Motor neuron (in vitro differentiated cells): ENCODE data around the gene NEUROD4. TPM values are rescaled to one million over a fixed set of nuclear protein-coding genes. Genes with fewer than 3 reads are reported as not detected.

Source experiments
- ATAC-seq, 8 experiments: fragments of 200-7000 bp; cut with Tn5 transposase; replicated peaks in 6 of 8; 2 replicates each; pipeline ENCODE4 v1.8.0; 2021; ENCODE audit warnings: mild to moderate bottlenecking in 8 of 8, moderate library complexity in 8 of 8
- H3K27ac ChIP-seq, 2 donors: fragments of 250-450 bp; sonication (Bioruptor Pico); 2 replicates each; pipeline ENCODE4 v1.9.0; 2021; ENCODE audit warnings: antibody characterized with exemption in 2 of 2, mild to moderate bottlenecking in 2 of 2, moderate library complexity in 1 of 2
- H3K4me1 ChIP-seq, 2 donors: fragments of 250-450 bp; sonication (Bioruptor Pico); replicated peaks in 1 of 2; 2 replicates each; pipeline ENCODE4 v1.6.1; 2021; ENCODE audit warnings: antibody characterized with exemption in 2 of 2, mild to moderate bottlenecking in 2 of 2, moderate library complexity in 1 of 2
- H3K4me3 ChIP-seq, 5 donors: fragments of 250-450 bp; sonication (Bioruptor Pico); 2 replicates each; pipeline ENCODE4 v1.9.0; 2021; ENCODE audit warnings: antibody characterized with exemption in 5 of 5, mild to moderate bottlenecking in 5 of 5, moderate library complexity in 4 of 5
- WGBS, 10 experiments: fragments of 450-650 bp; shearing (Covaris generic); methylation state at CpG; one replicate each; pipeline ENCODE4 v1.0.0; 2022; 5-methylcytosine and 5-hydroxymethylcytosine counted together
- in situ Hi-C, 9 experiments: fragments of 400-800 bp; cut with MboI; loops; one replicate each; pipeline ENCODE4 v1.15.0; 2021; ENCODE audit warnings: low sequenced_read_pairs in 9 of 9, low pct_unique_long_range_greater_than_20kb in 2 of 9; ENCODE audit not compliant: unreplicated experiment in 9 of 9
- total RNA-seq, 8 experiments: library from RNA; unstranded; fragments of 300-600 nt; gene quantifications; 2 replicates each; pipeline versions ENCODE4 v1.2.3 to v1.2.4, GENCODE V29; 2022

Gene NEUROD4
- total RNA-seq, 8 experiments from 2014 or later = 0.10 to 101 (median 6.9) TPM; not detected in 1

- 0 to 94% (median 85%) methylated on average over 1 to 2 of the region's 2 CpGs; no CpG with 5 or more reads in 2 of the 10 experiments for WGBS, 10 experiments
- in situ Hi-C loops = loop anchor here in 2 of 9 experiments (5.0 to 10.0 kb wide), 2 partner anchors 62 to 70 kb away; no protein-coding TSS in a partner anchor
Observed at GRCh38 chr12:55002355-55002754, 17.4 kb upstream of the NEUROD4 start.

DNA sequence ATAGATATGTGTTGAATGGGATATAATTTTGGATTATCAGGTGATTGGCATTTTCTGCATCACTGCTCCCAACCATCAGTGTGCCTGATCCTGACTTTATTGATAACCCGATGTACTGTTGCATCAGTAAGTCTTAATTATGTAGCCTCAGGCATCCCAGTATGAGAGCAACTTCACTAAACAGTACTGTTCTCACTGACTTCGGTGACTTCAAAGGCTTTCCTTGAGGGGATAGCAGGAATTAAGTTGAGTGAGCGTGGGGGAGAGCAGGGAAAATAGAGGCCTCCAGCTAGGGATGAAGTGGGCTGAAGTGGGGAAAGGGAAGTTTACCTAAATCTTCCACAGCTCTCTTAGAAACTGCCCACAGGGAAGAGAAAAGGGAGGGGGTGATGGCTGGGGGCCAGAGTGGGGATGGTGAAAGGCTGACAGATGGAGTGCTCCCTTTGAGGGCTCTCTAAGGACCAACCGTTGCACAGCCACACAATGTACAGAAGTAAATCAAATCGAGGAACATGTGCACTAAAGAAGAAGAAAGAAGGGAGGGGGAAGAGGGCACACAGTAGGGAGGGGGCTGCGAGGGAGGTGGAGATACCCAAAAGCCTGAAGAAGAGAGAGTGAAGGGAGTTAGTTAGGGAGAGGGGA, 10.7 kb upstream of the NEUROD4 start:
- in situ Hi-C loops = loop anchor here in 1 of 9 experiments (10.0 kb wide), 1 partner anchor 56 kb away; no protein-coding TSS in a partner anchor
- WGBS, 10 experiments = 0 to 40% (median 10%) methylated on average over 1 to 3 of the region's 6 CpGs; no CpG with 5 or more reads in 2 of the 10 experiments

More at GRCh38 chr12:55002355-55002754, 17.4 kb upstream of the NEUROD4 start:
- Histone ChIP-seq H3K4me3 (no peak overlapping the region), H3K4me1 (peaks cover 12 to 19% of the 10 kb centered on the region in 2 donors), H3K27ac (no peak overlapping the region)
- ATAC-seq = no peak

DNA sequence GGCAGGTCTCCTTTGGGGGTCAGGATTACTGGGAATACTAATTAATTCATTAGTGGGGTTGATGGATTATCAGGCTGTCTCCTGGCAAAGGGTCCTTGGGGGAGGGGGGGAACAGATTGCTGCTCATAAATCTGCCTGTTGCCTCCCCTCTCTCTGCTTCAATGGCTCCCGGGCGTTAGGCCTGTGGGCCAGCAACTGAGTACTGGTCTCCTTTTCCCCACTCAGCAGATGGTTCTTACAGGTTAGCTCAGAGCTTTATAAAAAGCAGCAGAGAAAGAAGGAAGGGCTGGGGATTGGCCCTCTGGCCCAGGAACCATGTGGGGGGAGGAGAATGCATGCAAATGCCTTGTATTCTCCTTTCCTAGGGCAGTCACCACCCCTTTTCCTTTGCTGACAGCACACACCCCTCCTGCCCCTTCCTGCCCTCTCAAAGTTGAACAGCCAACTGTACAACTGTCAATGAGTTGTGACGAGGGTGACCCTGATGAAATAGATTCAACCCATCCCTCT, 2.3 kb upstream of the NEUROD4 start:
- Histone ChIP-seq H3K4me1 (peaks cover 17 to 26% of the 10 kb centered on the region in 2 donors), H3K4me3 (no peak overlapping the region), H3K27ac (peak overlapping the region; percentile 50 to 71)
- peak in 5 of 8 experiments; percentile 6 to 72 (median 63) for ATAC-seq
- 0 to 14% methylated on average over 2 to 3 of the region's 3 CpGs; no CpG with 5 or more reads in 8 of the 10 experiments for WGBS, 10 experiments
- in situ Hi-C loops = no loop called here

More for the DNA sequence above, 10.7 kb upstream of the NEUROD4 start:
- Histone ChIP-seq H3K27ac (peak overlapping the region in 1 of 2 donors; percentile 44), H3K4me3 (no peak overlapping the region), H3K4me1 (peaks cover 16 to 34% of the 10 kb centered on the region in 2 donors)
- peak in 5 of 8 experiments; percentile 77 to 98 (median 94) for ATAC-seq

GRCh38 chr12:55024575-55024974, 4.8 kb downstream of the NEUROD4 start:
- ATAC-seq = no peak
- H3K4me3 ChIP-seq = no peak overlapping the region
- peaks cover 2 to 58% of the 10 kb centered on the region in 2 donors for H3K4me1 ChIP-seq
- no peak overlapping the region for H3K27ac ChIP-seq
- 0 to 86% (median 27%) methylated on average over 1 to 2 of the region's 2 CpGs; no CpG with 5 or more reads in 3 of the 10 experiments for WGBS, 10 experiments
- in situ Hi-C loops = no loop called here

DNA sequence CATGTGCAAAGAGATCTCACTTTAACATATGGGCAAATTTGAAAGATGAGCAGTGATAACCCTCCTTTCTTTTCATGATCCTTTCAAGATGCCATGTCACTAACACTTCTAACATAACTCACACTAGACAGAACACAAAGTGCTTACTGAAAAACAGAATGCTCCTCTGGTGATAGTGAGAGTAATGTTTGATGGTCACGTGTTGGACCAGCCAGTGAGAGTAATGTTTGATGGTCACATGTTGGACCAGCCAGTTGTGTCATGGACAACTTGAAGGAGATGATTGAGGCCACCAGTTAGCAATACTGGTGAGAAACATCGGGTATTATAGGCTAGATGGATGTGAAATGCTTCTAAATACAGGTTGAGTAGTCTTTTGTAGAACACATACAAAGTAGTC, 5.7 kb downstream of the NEUROD4 start:
- no peak overlapping the region for H3K4me3 ChIP-seq
- H3K27ac ChIP-seq = no peak overlapping the region
- ATAC-seq = no peak
- peaks cover 2 to 64% of the 10 kb centered on the region in 2 donors for H3K4me1 ChIP-seq
- 0 to 100% (median 83%) methylated on average over 1 to 2 of the region's 2 CpGs; no CpG with 5 or more reads in 5 of the 10 experiments for WGBS, 10 experiments
- in situ Hi-C loops = no loop called here

- 0 to 85% (median 64%) methylated on average over 1 to 4 of the region's 6 CpGs; no CpG with 5 or more reads in 4 of the 10 experiments for WGBS, 10 experiments
- H3K27ac ChIP-seq = no peak overlapping the region
- in situ Hi-C loops = no loop called here
- peak in 4 of 8 experiments; percentile 25 to 64 (median 44) for ATAC-seq
- H3K4me3 ChIP-seq = no peak overlapping the region
- H3K4me1 ChIP-seq = peaks cover 27 to 37% of the 10 kb centered on the region in 2 donors
Observed at GRCh38 chr12:55034218-55034617, 14.4 kb downstream of the NEUROD4 start.

- in situ Hi-C loops = no loop called here
- peaks cover 37 to 38% of the 10 kb centered on the region in 2 donors for H3K4me1 ChIP-seq
- no peak overlapping the region for H3K4me3 ChIP-seq
- no peak overlapping the region for H3K27ac ChIP-seq
- ATAC-seq = no peak
- WGBS, 10 experiments = 26 to 100% (median 86%) methylated on average over 2 to 5 of the region's 5 CpGs
Observed at GRCh38 chr12:55036326-55037115, 16.7 kb downstream of the NEUROD4 start.

- Histone ChIP-seq H3K4me1 (peaks cover 37 to 38% of the 10 kb centered on the region in 2 donors), H3K27ac (peak overlapping the region; percentile 22 to 28), H3K4me3 (no peak overlapping the region)
- in situ Hi-C loops = no loop called here
- 0 to 100% (median 66%) methylated on average over 1 to 5 of the region's 5 CpGs; no CpG with 5 or more reads in 3 of the 10 experiments for WGBS, 10 experiments
- peak in 5 of 8 experiments; percentile 7 to 53 (median 34) for ATAC-seq
Observed at GRCh38 chr12:55037351-55037987, 17.7 kb downstream of the NEUROD4 start.

DNA sequence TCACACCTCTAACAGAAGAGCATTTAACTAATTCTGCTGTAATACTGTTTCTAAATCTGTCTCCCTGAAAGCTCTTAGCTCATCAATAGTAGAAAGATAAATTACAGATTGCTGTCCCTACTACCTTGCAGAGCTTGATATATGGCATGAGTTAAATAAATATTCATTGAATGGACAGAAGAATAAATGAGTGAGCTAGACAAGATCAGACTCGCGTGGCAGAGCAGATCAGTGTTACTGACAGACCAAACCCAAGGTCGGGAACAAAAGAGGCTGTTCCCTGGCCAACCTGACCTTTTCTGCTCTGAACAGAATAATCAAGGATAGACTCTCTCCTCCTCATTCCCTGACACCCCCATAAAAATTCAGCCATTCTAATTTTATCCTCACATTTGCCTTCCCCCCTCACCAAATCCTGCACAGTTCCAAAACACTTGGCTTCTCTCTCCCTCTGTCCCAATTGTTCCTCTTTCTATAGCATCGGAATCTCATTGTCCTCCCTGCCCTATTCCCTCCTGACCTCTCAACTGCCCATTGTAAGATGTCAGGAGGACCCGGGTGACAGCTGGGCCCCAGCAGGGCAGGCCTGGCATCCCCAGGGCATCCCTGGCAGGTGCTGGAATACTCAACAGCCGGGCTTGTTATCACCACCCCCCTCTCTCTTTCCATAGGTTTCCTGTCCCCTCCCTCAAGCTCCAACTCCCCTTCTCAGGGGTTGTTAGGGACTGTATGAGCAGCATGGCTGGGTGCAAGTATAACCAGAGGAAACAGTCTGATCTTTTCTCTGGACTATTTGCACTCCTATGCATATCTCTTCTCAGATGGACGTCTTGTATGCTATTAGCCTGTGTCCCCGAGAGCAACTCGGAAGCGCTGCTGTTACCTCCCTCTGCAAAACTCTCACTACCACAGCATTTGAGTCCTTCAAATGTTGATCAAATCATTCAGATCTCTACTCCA, 19.9 kb downstream of the NEUROD4 start:
- Histone ChIP-seq H3K4me3 (no peak overlapping the region), H3K27ac (peak overlapping the region; percentile 12 to 57), H3K4me1 (peaks cover 38 to 39% of the 10 kb centered on the region in 2 donors)
- in situ Hi-C loops = no loop called here
- ATAC-seq = peak in 5 of 8 experiments; percentile 66 to 82 (median 78)
- 0 to 37% (median 26%) methylated on average over 3 to 7 of the region's 10 CpGs; no CpG with 5 or more reads in 2 of the 10 experiments for WGBS, 10 experiments

- Histone ChIP-seq H3K4me1 (peaks cover 38 to 39% of the 10 kb centered on the region in 2 donors), H3K27ac (no peak overlapping the region), H3K4me3 (no peak overlapping the region)
- peak in 5 of 8 experiments; percentile 21 to 51 (median 40) for ATAC-seq
- in situ Hi-C loops = no loop called here
- WGBS, 10 experiments = 0 to 83% (median 63%) methylated on average over 1 to 3 of the region's 4 CpGs; no CpG with 5 or more reads in 1 of the 10 experiments
Observed at GRCh38 chr12:55041345-55042055, 21.7 kb downstream of the NEUROD4 start.

DNA sequence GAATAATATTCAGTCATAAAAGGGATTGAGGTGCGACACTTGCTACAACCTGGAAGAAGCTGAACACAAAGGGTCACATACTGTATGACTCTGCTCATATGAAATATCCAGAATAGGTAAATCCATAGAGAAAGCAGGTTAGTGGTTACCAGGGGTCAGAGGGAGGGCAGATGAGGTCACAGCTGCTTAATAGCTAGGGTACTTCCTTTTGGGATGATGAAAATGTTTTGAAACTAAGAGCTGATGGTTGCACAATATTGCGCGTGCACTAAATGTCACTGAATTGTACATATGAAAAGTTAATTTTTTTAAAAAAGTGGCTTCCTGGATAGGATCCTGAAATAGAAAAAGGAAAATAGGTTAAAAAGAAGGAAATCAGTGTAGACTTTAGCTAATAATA, 23.8 kb downstream of the NEUROD4 start:
- Histone ChIP-seq H3K27ac (no peak overlapping the region), H3K4me1 (peaks cover 18 to 19% of the 10 kb centered on the region in 2 donors), H3K4me3 (no peak overlapping the region)
- WGBS, 10 experiments = 57 to 100% (median 89%) methylated on average over 2 to 3 of the region's 3 CpGs
- ATAC-seq = no peak
- in situ Hi-C loops = no loop called here
